HCT116 (cell line): ENCODE measurements around the gene EFCAB8.

Source experiments
- EZH2 ChIP-seq: fragments of 200-600 bp; sonication (generic); IDR thresholded peaks from 2 replicates; pipeline ENCODE4 v1.6.1; 2017; ENCODE audit warnings: antibody characterized with exemption, mixed run types
- SIN3A ChIP-seq: IDR thresholded peaks from 2 replicates; pipeline ENCODE4 v1.6.1; 2012; ENCODE audit warnings: low read depth
- TF ChIP-seq, protein P1 (sequence below): IDR thresholded peaks from 2 replicates; pipeline ENCODE4 v1.6.1; 2012
- TF ChIP-seq, protein P2 (sequence below), 3 experiments: fragments of 200-600 bp in 1 of 3; sonication (generic) in 1 of 3; IDR thresholded peaks in 2 of 3; conservative IDR thresholded peaks in 1 of 3; 2 replicates each; pipeline ENCODE4 v1.5.1; 2012 to 2017; ENCODE audit warnings: low read depth in 2 of 3, low read length in 2 of 3, antibody characterized with exemption in 1 of 3, borderline replicate concordance in 1 of 3, control low read depth in 1 of 3, mild to moderate bottlenecking in 1 of 3, mixed read lengths in 1 of 3, mixed run types in 1 of 3, moderate library complexity in 1 of 3; ENCODE audit not compliant: insufficient read depth in 1 of 3

DNA sequence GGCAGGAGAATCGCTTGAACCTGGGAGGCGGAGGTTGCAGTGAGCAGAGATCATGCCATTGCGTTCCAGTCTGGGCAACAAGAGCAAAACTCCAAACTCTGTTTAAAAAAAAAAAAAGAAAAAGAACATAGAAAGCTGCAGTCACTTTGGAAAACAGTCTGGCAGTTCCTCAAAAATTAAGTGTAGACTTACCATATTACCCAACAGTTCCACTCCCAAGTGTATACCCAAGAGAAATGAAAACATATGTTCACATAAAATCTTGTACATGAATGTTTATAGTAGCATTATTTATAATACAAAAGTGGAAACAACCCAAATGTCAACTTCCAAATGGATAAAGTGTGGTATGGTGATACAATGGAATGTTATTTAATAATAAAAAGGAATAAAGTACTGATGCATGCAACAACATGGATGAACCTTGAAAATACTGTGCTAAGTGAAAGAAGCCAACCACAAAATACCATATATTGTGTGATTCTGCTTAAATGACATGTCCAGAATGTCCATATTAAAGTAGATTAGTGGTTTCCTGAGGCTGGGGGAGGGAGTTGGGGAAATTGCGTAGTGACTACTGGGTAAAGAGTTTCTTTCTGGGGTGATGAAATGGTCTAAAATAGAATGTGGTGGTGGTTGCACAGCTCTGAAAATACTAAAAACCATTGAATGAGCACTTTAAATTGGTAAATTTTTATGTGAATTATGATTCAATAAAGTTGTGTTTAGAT is 82.6 kb downstream of the EFCAB8 start:
- TF ChIP-seq, protein P1, sequence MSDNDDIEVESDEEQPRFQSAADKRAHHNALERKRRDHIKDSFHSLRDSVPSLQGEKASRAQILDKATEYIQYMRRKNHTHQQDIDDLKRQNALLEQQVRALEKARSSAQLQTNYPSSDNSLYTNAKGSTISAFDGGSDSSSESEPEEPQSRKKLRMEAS = no peak
- TF ChIP-seq EZH2 = no peak
- TF ChIP-seq, protein P2, sequence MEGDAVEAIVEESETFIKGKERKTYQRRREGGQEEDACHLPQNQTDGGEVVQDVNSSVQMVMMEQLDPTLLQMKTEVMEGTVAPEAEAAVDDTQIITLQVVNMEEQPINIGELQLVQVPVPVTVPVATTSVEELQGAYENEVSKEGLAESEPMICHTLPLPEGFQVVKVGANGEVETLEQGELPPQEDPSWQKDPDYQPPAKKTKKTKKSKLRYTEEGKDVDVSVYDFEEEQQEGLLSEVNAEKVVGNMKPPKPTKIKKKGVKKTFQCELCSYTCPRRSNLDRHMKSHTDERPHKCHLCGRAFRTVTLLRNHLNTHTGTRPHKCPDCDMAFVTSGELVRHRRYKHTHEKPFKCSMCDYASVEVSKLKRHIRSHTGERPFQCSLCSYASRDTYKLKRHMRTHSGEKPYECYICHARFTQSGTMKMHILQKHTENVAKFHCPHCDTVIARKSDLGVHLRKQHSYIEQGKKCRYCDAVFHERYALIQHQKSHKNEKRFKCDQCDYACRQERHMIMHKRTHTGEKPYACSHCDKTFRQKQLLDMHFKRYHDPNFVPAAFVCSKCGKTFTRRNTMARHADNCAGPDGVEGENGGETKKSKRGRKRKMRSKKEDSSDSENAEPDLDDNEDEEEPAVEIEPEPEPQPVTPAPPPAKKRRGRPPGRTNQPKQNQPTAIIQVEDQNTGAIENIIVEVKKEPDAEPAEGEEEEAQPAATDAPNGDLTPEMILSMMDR (IDR thresholded peaks at IDR 0.05 in 2 of 3, conservative IDR thresholded peaks at IDR 0.05 in 1 of 3; ENCODE audit: borderline replicate concordance in 1 of 3, insufficient read depth in 1 of 3, low read depth in 2 of 3, low read length in 2 of 3) = no peak
- TF ChIP-seq SIN3A = no peak
